NCI-H1105 (cell line): ENCODE measurements around the gene GNAI1.

Source experiments
- DNase-seq: peaks from one replicate; lab custom pipeline; 2025; lab: John Stamatoyannopoulos, UW

Gene GNAI1

DNA sequence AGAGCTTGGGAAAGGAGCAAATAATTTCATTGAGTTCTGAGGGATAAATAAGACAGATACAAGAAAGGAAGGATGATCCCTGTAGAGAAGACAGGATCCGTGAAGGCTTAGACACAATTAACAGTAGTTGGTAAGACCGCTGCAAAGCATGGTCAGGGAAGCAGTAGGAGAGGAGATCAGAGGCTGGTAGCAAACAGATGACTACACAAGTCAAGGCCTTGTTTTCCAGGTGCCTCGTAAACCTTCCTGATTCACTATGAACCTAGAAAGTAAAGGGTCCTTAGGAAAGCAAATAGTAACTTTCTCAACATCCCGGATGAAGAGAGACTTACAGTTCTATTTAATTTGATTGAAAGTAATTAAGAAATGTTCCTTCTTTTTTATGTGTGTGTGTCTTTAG, 118.6 kb downstream of the GNAI1 start:
- no peak for DNase-seq

DNA sequence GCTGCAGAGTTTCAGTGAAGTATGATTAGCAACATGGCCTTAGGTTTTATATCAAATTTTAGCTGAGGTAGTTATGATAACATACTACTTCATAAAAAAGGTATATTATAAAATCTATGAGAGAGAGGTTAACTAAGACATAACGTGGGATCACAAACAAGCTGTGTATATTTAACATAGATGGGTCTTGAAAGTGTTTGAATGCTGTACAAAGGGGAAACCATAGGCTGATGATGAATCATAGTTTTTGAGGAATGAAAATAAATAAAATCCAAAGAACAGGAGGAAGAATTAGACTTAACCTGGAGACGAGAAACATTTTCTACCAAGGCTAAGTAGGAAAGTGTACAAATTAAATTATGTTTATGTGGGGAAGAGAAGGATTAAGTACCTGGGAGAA, 119.0 kb downstream of the GNAI1 start:
- DNase-seq, result no peak

DNA sequence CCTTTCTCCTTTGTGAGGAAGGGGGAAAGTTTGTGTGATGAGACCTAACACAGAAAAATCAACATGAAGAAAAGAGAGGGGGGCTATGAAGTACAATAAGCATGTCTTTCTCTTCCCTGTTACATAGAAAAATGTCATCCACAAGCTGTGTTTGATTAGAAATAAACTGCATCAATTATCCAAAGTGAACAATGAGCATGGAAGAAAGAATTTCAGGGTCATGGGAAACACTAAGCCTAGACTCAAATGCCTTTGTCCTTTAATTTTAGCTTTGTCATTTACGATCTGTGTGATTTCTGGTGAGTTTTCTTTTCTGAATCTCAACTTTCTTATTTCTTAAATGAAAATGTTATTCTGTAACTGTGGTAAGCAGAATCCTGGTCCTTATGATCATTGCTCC, 121.0 kb downstream of the GNAI1 start:
- DNase-seq, result no peak

DNA sequence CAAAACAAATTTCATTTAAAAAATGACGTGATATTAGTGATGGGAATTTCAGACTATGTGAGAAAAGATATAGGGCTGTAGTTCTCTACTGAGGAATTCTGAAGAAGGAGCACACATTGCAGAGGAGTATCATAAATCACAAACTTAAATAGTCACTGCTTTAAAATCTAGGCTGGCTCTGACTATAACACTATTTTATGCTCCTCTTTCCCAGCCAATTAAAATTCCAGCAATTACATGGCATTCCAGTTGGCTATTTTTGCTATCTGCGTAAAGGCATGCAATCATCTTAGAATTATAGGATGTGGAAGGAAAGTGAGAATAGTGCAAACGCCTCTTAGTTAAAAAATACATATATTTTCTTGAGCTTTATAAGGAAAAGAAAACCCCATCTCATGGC, 123.1 kb downstream of the GNAI1 start:
- DNase-seq, result no peak

DNA sequence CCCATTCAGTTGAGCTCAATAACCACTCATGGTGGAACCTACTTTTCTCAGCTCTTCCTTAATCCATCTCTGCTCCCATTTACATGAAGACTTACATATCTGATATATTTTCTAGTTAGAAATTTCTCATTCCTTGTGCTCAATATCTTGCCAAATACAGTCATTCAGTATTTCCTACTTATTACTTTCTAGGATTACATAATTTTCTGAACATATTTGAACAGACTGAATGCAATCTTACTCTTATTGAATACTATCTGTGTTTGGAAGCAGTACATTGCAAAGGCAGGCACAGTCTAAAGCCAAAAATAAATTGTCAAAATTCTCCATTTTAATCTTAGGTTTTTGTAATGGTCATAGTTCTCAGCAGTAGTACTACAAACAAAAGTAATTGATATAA, 126.0 kb downstream of the GNAI1 start:
- DNase-seq, result no peak

DNA sequence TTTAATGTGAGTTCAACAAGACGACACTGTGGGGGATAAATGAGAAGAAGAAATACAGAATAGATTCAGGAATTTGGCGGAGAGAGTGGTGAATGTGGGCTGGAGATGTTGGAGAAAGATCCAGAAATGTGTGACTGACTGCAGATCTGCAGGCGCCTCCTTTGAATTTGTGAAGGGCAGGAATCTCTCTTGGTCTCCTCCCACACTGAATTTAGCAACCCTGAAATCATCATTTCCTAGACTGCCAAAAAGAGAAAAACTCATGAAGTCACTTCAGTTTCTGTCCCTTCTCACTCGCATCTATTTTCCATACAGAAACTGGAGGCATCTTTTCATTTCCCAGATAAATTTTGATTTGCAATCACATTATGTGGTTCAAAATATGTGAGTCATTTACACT, 128.7 kb downstream of the GNAI1 start:
- DNase-seq, result no peak

DNA sequence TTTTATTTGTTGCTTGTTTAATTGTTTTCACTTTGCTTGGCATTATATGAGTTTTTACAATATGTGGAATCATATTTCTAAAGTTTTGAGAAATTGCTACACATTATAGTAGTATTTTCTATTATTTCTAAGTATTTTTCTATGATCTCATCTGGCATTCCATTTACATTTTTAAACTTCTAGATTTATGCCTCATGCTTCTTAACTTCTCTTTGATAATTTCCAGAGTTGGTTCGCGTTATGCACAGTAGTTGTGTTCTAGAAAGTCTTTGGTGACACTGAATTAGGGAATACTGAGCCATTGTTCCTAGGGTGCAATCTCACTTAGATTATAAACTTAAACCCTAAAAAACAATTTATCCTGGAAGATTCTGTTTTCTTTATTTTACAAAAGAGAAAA, 129.2 kb downstream of the GNAI1 start:
- no peak for DNase-seq

DNA sequence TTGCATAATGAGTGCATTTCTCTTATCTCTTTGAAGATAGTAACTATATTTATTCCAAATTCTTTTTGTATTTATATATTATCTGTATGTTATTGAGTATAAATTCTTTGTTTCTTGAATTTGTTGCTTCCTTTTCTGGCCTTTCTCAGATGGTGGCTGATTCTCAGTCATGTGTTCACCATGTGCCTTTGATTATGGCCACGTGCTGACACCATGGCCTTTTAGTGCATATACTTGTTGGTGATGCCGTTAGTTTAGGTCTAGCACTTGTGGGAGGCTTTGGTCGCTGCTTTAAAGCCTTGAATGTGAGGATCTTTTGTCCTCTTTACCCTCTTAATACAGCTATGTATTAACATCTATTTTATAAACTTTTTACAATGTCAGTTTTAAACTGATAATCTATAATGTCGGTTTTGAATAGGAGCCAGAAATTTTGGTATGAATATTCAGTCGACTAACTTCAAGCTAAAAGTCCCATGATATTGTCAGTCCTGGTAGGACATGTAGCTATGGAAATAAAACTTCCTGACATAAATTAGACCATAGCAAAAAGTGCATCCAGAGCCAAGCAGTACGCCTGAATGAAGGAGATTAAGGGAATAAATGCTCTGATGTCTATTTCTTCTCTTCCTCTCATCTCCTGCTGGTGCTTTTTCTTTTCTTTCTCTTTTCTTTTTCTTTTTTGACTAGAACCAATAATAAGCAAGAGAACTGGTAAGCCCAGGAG, 130.3 kb downstream of the GNAI1 start:
- no peak for DNase-seq

DNA sequence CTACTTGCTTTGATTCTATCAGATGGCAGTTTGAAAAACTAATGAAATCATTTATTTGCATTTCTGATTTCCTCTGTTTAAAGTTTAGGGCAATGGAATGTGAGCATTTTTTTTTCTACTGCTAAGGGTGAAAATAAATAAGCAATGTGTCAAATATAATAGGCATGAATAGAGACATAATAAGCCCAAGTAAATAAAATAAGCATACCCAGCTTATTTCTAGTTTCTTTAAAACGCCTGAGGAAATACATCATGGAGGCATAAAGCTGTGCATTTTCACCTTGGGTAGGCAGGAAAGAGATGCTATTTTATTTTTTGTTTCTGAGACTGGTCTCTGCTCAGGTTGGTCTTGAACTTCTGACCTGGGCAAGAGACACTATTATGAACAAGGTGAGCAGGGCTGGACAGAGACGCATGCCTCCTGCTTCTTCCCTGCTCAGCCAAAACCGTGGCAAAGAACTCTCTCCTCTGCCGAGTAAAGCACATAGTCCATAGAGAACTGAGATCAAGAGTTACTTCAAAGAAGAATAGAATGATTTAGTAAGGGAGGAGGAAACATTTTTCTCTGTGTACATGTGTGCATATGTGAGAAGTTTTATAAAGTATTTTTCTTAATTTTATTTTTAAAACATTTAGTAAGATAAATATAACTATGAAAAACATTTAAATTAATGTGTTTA, 138.1 kb downstream of the GNAI1 start:
- DNase-seq, result no peak

DNA sequence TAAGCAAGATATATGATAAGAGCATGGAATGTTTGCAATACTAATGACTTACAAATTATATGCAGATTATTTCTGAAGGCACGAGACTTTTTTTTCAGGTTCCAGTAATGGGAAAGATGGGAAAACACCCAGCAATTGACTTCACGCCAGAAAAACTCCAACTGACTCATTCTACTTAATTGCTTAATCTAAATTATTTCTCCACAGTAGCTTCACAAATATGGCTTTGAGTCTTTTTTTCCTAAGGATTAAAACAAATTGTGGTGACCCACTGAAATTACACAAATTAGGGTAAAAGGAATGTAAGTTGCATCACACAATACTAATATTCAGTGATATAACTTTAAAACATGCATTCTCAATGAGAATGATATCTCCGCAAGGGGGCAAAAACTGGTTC, 138.7 kb downstream of the GNAI1 start:
- no peak for DNase-seq

DNA sequence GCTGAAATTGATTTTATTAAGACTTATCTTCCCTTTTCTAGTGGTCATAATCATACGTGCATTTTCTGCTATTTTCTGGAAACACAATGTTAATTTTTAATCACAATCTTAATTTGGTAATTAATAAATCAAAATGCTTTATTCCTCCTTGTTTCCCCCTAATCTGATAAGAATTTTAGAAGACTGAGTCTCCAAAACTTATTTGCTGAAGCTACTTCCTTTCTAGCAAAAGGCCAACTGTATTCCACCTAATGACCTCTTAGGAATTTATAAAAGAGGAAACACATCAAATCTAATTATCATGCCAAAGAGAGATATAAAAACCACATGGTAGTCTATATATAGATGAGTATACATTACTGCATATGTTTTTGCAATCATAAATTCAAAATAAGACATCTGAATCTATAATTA, 140.6 kb downstream of the GNAI1 start:
- no peak for DNase-seq
